Astrocyte (in vitro differentiated cells and primary cell): ENCODE results near the gene LZTS2.

ENCODE experiments used
- EZH2 ChIP-seq: IDR thresholded peaks from 2 replicates; pipeline ENCODE4 v1.6.1; 2012; ENCODE audit warnings: mild to moderate bottlenecking, low read length, inconsistent platforms; ENCODE audit not compliant: insufficient read depth
- TF ChIP-seq, protein P1 (sequence below): IDR thresholded peaks from 2 replicates; pipeline ENCODE4 v1.5.1; 2011; ENCODE audit warnings: low read depth, mild to moderate bottlenecking, inconsistent platforms, low read length, moderate library complexity; ENCODE audit not compliant: insufficient read depth

GRCh38 chr10:101020427-101021075 lies 20.9 kb downstream of the LZTS2 start:
- TF ChIP-seq EZH2 = no peak
- TF ChIP-seq, protein P1, sequence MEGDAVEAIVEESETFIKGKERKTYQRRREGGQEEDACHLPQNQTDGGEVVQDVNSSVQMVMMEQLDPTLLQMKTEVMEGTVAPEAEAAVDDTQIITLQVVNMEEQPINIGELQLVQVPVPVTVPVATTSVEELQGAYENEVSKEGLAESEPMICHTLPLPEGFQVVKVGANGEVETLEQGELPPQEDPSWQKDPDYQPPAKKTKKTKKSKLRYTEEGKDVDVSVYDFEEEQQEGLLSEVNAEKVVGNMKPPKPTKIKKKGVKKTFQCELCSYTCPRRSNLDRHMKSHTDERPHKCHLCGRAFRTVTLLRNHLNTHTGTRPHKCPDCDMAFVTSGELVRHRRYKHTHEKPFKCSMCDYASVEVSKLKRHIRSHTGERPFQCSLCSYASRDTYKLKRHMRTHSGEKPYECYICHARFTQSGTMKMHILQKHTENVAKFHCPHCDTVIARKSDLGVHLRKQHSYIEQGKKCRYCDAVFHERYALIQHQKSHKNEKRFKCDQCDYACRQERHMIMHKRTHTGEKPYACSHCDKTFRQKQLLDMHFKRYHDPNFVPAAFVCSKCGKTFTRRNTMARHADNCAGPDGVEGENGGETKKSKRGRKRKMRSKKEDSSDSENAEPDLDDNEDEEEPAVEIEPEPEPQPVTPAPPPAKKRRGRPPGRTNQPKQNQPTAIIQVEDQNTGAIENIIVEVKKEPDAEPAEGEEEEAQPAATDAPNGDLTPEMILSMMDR = no peak
